Colonic mucosa (tissue), 4 donors: ENCODE data around the gene ICAM5. TPM values are rescaled to one million over a fixed set of nuclear protein-coding genes. Genes with fewer than 3 reads are reported as not detected.

Experiments used
- DNase-seq: peaks from one replicate; pipeline ENCODE4 v3.0.0-alpha.2; 2020
- H3K27ac ChIP-seq: fragments of 200-600 bp; one replicate; pipeline ENCODE4 v1.8.0; 2021
- H3K27me3 ChIP-seq: fragments of 200-600 bp; one replicate; pipeline ENCODE4 v1.8.0; 2021
- H3K36me3 ChIP-seq: fragments of 200-600 bp; one replicate; pipeline ENCODE4 v1.8.0; 2021
- H3K4me1 ChIP-seq: fragments of 200-600 bp; one replicate; pipeline ENCODE4 v1.8.0; 2021; ENCODE audit warnings: mild to moderate bottlenecking
- H3K4me3 ChIP-seq: fragments of 200-600 bp; one replicate; pipeline ENCODE4 v1.8.0; 2021
- H3K9ac ChIP-seq, 2 donors: one replicate each; pipeline ENCODE4 v1.7.0; 2013; ENCODE audit warnings: control low read depth in 2 of 2, low read depth in 2 of 2, low read length in 2 of 2
- H3K9me3 ChIP-seq: fragments of 200-600 bp; one replicate; pipeline ENCODE4 v1.8.0; 2021
- CTCF ChIP-seq: fragments of 200-600 bp; IDR thresholded peaks from one replicate; pipeline ENCODE4 v1.8.0; 2022; ENCODE audit warnings: antibody characterized with exemption, mild to moderate bottlenecking
- intact Hi-C: fragments of 100-400 bp; cut with DNase I; formaldehyde crosslinking; loops from one replicate; pipeline ENCODE4 v1.14.1; 2022
- total RNA-seq, 2 donors: library from RNA; stranded (reverse); fragmentation: NEBNext Ultra II Directional in 1 of 2; extraction: Animal tissue kit (Norgen Biotek cat#: 25700) in 1 of 2; gene quantifications; one replicate each; pipeline ENCODE4 v1.2.1, GENCODE V29; 2021
- donor health status: healthy.
- donor health status: DM: no; HTN: no; CAD: no.
- donor health status: DM: no; HTN: no; CAD: no.

The ICAM5 gene
- total RNA-seq, 2 donors from 2014 or later: 0.74 to 1.3 TPM

- no peaks in the 10 kb centered on the region for H3K36me3 ChIP-seq
- intact Hi-C loops: no loop called here
- no peak for DNase-seq
- H3K27ac ChIP-seq: no peak overlapping the region
- H3K9me3 ChIP-seq: no peaks in the 10 kb centered on the region
- no peaks in the 10 kb centered on the region for H3K27me3 ChIP-seq
- no peak overlapping the region for H3K9ac ChIP-seq
- peaks cover 13% of the 10 kb centered on the region for H3K4me1 ChIP-seq
- no peak overlapping the region for H3K4me3 ChIP-seq
- TF ChIP-seq CTCF: no peak
Measured at GRCh38 chr19:10256970-10257615, 32.7 kb upstream of the ICAM5 start.

- no peaks in the 10 kb centered on the region for H3K27me3 ChIP-seq
- intact Hi-C loops: no loop called here
- no peak overlapping the region for H3K9ac ChIP-seq
- no peaks in the 10 kb centered on the region for H3K9me3 ChIP-seq
- peaks cover 8% of the 10 kb centered on the region for H3K4me1 ChIP-seq
- no peak overlapping the region for H3K4me3 ChIP-seq
- TF ChIP-seq CTCF: no peak
- H3K27ac ChIP-seq: no peak overlapping the region
- DNase-seq: no peak
- H3K36me3 ChIP-seq: no peaks in the 10 kb centered on the region
Measured at GRCh38 chr19:10258080-10258710, 31.6 kb upstream of the ICAM5 start.

GRCh38 chr19:10259162-10259905 lies 30.4 kb upstream of the ICAM5 start:
- intact Hi-C loops: no loop called here
- Histone ChIP-seq H3K36me3 (no peaks in the 10 kb centered on the region), H3K9ac (no peak overlapping the region), H3K4me3 (no peak overlapping the region), H3K27ac (no peak overlapping the region), H3K27me3 (no peaks in the 10 kb centered on the region), H3K9me3 (no peaks in the 10 kb centered on the region), H3K4me1 (peaks cover 8% of the 10 kb centered on the region)
- peak; percentile 71 for TF ChIP-seq CTCF
- peak; percentile 87 for DNase-seq

- Histone ChIP-seq H3K27me3 (no peaks in the 10 kb centered on the region), H3K4me3 (no peak overlapping the region), H3K9ac (peak overlapping the region in 1 of 2 donors; percentile 28), H3K27ac (no peak overlapping the region), H3K9me3 (no peaks in the 10 kb centered on the region), H3K4me1 (peaks cover 8% of the 10 kb centered on the region), H3K36me3 (no peaks in the 10 kb centered on the region)
- intact Hi-C loops: no loop called here
- TF ChIP-seq CTCF: no peak
- no peak for DNase-seq
Measured at GRCh38 chr19:10260141-10260584, 29.6 kb upstream of the ICAM5 start.

- H3K9ac ChIP-seq: no peak overlapping the region
- no peak overlapping the region for H3K4me3 ChIP-seq
- intact Hi-C loops: no loop called here
- no peak overlapping the region for H3K27ac ChIP-seq
- no peak for TF ChIP-seq CTCF
- no peaks in the 10 kb centered on the region for H3K27me3 ChIP-seq
- no peak for DNase-seq
- peaks cover 8% of the 10 kb centered on the region for H3K4me1 ChIP-seq
- H3K36me3 ChIP-seq: no peaks in the 10 kb centered on the region
- H3K9me3 ChIP-seq: no peaks in the 10 kb centered on the region
Measured at GRCh38 chr19:10262771-10263170, 27.0 kb upstream of the ICAM5 start.
